ENCODE data around the gene USPL1.

DNA sequence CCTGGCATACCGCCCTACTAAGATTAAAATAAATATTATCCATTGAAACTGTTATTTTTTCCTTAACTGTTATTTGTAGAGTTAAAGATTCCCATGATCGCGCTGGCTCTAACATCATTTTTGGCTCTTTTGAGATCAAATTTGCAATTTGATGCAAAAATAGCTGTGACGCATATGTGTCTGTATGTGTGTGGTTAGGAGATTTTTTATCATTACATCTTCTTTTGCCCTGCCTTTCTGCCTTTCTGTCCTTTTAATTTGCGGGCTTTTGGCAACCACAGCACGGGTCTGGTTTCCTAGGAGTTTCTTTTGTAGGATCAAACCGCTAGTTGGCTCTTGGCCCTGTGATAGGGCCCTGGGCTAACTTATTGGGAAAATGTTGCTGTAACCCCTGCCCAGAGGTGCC lies 80.3 kb downstream of the USPL1 start:
- TF ChIP-seq, protein P1, sequence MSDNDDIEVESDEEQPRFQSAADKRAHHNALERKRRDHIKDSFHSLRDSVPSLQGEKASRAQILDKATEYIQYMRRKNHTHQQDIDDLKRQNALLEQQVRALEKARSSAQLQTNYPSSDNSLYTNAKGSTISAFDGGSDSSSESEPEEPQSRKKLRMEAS (IDR thresholded peaks at IDR 0.05) = no peak
- TF ChIP-seq CHD4 (IDR thresholded peaks at IDR 0.05; ENCODE audit: borderline replicate concordance) = no peak
- TF ChIP-seq, protein P2, sequence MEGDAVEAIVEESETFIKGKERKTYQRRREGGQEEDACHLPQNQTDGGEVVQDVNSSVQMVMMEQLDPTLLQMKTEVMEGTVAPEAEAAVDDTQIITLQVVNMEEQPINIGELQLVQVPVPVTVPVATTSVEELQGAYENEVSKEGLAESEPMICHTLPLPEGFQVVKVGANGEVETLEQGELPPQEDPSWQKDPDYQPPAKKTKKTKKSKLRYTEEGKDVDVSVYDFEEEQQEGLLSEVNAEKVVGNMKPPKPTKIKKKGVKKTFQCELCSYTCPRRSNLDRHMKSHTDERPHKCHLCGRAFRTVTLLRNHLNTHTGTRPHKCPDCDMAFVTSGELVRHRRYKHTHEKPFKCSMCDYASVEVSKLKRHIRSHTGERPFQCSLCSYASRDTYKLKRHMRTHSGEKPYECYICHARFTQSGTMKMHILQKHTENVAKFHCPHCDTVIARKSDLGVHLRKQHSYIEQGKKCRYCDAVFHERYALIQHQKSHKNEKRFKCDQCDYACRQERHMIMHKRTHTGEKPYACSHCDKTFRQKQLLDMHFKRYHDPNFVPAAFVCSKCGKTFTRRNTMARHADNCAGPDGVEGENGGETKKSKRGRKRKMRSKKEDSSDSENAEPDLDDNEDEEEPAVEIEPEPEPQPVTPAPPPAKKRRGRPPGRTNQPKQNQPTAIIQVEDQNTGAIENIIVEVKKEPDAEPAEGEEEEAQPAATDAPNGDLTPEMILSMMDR (IDR thresholded peaks at IDR 0.05) = no peak
- no peak for TF ChIP-seq BHLHE40 (IDR thresholded peaks at IDR 0.05; ENCODE audit: low read depth, low read length)
- TF ChIP-seq RFX5 (IDR thresholded peaks at IDR 0.05) = no peak
- TF ChIP-seq RNF2 (IDR thresholded peaks at IDR 0.05; ENCODE audit: borderline replicate concordance, low read depth) = no peak
- TF ChIP-seq POLR2A (IDR thresholded peaks at IDR 0.05; ENCODE audit: low read length) = no peak

Measured in A549 (cell line).